Activated CD4-positive, alpha-beta T cell treated with anti-CD3 and anti-CD28 coated beads, Interleukin-10, Interleukin-2, amounts not matched to agents 100 ng/mL and 50 ng/mL, durations not matched to agents 16 hours and 8 hours (primary cell): ENCODE data around the gene AHCTF1.

Experiments
- DNase-seq: peaks from one replicate; pipeline ENCODE4 v3.0.0-alpha.2; 2020

Gene AHCTF1

DNA sequence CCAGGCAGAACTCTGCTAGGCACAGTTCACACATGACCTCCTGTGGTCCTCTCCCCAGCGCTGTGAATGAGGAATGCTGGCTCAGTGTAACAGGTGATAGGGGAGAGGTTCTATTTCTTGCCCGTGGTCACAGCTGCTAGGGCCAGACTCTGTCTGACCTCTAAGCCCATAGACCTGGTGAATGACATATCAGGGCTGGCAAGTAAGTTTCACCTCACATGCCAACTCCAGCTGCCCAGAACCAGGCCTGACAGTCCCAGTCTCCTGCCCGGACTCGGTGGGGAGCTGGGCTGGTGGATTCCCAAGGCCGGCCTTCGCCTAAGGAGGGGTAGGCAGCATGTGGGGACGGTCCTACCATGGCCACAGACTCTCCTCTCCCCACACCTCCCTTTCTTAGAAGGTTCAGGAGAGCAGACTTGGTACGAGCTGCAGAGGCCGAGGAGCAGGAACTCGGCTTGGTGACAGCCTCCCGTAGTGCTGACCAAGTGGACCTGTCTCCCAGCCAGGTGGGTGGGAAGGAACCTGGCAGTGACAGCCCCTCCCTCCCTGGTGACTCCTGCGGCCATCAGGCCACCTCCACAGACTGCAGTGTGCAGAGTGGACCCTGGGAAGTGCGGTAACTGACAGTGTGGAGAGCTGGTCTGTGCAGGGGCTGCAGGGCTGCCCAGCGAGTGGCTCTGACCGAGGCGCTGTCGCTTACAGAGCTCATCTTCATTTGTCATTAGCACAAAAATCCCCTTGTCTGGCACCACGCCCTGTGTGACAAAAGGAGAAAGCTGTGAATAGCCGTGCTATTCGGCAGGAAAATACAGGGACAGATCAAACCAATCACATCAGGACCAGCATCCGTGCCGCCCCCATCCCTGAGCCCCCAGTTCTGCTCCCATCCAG is 132.9 kb downstream of the AHCTF1 start:
- no peak for DNase-seq

DNA sequence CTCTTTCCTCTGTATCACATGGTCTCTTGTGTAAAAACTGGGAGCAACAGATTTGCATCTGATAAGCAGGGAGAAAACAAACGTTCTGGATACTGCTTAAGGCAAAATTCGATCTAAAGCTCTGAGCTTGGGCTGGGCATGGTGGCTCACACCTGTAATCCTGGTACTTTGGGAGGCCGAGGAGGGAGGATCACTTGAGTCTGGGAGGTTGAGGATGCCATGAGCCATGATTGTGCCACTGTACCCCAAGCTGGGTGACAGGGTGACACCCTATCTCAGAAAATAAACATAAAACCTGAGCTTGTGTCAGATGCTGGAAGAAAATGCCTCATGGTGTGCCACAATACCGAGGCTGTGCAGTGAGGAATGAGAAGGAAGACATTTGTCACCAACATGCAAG is 133.6 kb downstream of the AHCTF1 start:
- DNase-seq, result no peak

DNA sequence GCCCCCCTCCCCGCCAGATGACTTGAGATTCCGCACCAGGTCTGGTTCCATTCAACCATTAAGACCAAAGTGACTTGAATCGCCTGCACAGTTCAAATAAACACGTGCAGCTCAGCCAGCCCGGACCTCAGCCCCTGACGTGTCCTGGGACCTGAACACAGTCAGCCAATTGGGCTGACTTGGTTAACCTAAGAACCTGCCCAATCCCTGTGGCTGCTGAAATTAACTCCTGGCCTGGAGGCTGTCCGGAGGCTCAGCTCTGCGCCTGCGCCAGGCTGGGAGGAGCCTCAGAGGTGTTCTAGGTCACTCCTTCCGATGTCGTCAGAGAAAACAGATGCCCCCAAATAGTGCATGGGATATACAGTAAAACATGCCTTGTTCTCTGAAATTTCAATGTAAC is 134.2 kb downstream of the AHCTF1 start:
- no peak for DNase-seq

DNA sequence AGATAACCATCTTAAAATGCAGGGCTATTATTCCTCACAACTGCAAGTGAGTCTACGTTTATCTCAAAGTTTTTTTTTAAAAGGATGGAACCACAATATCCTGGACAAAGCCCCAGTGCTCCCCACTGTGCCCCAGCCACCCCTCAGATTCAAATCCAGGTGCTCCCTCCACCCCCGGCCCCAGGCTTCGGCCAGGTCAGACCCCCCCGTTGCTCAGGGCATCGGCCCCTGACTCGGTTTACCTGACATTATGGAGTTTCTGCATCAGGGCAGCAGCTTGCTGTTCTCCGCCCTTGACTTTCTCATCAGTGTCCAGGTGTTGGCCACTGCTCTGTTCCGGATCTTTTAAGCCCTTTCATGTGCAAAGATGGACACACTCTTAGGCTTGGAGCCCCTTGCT is 134.6 kb downstream of the AHCTF1 start:
- no peak for DNase-seq

DNA sequence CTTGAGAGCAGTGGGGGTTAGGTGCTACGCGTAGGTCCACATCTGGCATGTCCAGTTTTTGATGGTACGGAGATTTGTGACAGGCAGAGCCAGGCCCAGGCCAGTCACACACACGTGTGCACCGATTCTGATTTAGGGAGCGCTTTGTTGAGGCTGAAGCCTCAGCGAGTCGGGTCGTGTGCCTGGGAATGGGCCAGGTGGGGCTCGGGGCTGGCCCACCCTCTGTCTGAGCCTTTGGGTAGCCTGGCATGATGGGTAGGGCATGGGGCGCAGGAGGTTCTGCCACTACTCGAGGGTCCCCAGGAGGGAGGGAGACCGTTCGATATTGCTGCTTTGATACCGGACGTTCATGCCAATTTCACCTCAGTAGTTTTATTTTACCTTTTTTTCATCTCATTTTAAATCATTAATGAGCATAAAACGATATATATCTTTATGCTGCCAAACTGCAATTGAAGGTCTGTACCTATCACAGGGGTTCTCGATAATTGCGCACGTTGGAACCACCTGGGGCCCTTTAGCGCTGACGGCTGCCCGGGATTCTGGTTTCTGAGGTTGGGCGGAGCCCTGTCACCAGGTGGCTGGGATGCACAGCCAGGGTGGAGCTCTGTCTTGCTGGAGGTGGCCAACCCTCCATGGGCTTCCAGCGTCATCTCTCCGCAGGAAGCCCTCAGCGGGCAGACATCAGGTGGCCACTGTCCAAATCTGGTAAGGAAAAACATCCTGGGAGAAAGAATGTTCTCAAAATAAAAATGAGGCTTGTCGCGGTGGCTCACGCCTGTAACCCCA is 135.6 kb downstream of the AHCTF1 start:
- no peak for DNase-seq

DNA sequence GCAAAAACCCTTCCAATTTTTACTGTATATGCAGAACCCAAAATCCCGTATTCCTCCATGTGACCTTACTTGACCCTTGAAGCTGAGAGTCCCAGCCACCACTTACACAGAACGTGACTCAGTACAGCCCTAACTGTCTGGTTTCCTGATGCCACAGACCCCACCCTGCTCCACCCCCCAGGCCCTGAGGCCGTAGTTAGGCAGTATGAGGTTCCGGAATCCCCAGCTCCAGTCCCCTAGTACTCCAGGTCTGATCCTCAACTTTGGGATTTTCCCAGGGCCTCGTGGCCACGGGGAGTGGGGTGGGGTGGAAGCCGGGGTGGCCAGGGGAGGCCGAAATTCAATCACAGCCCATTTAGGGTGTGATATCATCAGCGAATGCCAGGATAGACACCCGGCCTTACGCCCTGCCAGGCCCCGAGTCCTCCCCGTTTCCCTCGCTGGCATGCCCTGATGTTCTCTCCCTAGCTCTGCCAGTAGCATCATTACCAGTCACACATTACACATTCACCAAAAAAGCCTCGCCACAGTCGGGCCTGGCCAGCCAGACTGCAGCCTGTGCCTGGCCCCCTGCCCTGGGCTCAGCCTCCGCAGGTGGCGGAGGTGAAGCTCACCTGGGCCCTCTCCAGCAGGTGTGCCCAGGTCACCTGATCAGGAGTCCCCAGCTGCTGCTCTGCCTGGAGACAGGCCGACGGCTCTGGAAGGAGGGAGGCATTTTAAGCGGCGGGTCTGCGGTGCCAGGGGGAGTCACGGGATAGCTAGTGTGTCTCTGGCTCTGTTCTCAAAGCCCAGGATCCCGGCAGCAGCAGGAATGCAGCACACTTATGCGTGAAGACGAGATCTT is 136.7 kb downstream of the AHCTF1 start:
- no peak for DNase-seq

DNA sequence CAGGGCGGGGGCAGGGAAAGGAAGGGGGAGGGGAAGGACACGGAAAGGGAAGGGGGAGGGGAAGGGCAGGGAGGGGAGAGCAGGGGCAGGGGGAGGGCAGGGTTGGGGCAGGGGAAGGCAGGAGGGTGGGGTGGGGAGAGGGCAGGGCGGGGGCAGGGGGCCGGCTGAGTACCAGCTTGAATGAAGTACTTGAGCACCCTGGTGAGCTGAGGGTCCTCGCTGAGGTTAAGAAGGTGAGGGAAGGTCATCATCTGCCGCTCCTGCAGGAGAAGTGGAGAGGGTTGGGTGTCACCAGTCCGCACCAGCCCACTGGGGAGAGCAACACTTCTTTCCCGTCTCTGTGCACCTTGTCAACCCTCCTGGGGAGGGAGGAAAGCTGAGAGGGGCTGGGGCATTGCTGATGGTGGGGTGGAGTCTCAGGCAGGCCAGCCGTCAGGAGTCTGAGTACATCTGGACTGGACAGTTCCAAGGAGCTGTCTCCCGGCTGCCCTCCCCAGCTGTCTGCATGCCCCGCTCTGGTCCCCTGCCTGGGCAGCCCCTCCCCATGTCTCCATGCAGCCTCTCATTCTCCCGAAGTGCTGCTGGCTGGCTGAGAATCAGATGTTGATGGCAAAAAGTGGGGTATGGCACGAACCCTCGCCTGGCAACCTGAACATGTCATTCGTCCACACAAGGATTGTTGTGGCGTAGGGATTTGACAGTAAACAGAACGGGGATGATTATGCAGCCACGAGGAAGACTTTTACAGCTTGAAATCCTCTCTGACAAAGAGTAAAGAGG is 137.5 kb downstream of the AHCTF1 start:
- DNase-seq, result no peak

DNA sequence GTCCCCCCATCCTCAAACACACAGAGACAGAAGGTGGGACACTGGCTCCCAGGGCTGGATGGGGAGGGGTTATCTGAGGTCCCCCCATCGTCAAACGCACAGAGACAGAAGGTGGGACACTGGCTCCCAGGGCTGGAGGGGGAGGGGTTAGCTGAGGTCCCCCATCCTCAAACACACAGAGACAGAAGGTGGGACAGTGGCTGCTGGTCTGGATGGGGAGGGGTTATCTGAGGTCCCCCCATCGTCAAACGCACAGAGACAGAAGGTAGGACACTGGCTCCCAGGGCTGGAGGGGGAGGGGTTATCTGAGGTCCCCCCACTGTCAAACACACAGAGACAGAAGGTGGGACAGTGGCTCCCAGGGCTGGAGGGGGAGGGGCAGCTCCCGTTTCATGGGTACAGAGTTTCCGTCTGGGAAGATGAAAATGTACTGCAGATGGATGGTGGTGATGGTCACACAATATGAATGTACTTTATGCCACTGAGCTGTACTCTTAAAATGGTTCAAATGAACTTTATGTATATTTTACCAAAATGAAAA is 138.3 kb downstream of the AHCTF1 start:
- no peak for DNase-seq

DNA sequence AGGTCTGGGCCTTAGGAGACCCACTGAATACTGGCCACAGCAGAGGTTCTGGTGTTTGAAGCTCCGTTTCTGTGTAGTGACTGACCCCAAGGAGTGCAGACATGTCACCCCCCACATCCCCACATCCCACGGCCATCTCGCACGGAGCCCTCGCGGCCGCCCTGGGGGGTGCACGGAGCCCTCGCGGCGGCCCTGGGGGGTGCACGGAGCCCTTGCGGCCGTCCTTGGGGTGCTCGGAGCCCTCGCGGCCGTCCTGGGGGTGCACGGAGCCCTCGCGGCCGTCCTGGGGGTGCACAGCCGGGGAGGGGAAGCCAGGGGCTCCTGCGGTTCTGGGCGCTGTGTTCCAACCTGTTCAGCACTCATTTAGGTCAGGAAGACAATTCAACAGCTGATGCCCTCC is 139.1 kb downstream of the AHCTF1 start:
- DNase-seq, result no peak

DNA sequence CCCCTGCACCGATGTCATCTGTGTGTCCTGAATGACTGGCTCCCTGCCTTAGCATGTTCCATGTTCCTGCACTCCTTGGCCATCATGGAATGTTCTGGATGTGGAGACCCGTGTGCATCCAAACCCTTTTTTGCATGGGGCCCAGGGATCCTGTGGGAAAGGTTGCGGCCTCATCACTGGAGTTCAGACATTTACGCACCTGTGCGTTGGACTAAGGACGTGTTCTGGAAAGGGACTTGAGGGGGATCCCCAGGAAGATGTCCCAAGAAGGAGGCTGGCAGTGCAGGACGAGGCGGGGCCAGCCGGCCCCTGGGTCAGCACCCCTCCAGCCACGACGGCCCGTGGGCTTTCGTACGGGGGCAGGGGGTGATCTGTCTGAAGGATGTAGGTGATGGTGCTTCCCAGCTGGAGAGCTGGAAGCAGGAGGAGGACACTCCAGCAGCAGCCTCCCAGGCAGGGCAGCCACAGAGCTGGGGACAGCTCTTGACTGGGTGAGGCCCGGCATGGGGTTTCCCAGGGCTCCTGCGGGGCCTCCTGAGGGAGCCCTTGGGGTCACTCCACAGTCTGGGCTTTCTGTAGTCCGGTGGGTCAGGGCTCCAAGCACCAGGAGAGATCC is 140.3 kb downstream of the AHCTF1 start:
- DNase-seq, result no peak

DNA sequence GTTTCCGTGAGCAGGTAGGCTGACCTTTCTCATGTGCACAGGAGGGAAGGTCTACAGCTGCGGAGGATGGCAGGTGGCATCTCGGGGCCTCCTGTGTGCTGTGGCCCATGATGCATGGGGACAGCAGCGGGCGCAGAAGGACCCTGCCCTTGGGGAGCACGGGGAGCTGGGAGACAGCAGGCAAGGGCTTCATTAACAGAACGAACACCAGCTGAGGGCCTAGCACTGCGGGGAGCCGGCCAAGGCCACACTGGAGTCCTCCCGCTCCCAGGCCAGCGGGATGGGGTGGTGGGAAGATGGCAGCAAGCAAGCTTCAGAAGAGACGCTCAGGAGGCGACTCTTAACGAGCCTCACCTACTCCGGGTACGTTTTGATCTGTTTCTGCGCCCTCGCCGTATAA is 140.9 kb downstream of the AHCTF1 start:
- no peak for DNase-seq

DNA sequence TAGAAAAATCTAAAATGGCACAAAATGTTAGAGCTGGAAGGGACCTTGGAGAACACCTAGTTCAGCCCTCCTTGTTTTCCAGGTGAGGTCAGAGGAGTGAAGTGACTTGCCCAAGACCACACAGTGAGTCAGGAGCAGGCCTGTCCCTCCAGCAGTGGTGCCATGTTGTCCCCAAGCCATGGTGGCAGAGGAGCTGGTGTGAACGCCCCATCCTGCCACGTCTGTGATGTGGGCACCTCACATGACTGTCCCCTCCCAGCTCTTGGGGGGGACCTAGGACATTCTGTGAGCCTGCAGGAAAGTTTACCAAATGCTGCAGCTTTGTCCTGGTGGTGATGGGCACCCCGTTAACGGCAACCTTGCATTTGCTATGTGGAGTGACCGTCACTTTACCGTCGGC is 141.4 kb downstream of the AHCTF1 start:
- DNase-seq, result no peak

DNA sequence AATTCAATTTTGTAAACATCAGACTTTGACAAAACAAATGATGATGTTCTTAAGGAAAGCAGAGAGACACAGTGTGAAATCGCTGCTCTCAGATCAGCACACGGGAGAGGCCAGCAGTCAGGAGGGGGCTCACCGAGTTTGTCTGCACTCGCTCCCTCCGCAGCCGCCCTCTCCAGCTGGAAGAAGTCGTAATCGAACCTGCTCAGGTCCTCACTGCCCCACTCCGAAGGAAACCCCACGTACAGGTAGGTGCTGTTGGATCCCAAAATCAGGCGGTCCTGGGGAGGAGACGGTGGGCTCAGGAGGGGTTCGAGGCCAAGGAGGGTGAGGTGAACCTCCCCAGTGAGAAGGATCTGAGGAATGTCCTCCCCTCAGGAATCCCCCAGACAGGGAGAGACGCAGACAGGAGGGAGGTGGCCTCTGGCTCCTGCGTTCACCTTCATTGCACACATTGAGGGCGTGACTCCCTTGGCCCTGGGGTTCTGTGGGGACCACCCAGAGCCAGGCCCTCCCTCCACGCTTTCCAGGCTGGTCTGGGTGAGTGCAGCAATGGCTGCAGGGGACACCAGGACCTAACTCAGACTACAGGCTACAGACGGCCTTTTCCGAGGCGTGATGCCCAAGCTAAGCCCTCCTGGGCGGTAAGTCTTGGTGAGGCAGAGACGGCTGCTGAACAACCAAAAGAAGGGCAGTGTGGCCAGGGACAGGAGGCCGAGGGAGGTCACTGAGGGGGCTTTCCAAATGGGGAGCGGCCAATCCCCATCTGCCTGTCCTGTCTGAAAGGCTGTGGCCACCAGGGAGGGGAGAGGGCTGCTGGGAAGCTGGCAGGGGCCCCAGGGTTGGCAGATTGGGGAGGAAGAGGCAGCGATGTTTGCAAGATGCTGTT is 142.1 kb downstream of the AHCTF1 start:
- DNase-seq, result no peak
